T47D (cell line): ENCODE results near the gene NUMA1.

Experiments used
- DNase-seq, 2 experiments: peaks; one replicate each; pipeline versions ENCODE4 v3.0.0 to v3.0.0-alpha.2; 2011 to 2012; ENCODE audit warnings: low read depth in 1 of 2, low spot score in 1 of 2
- JUND ChIP-seq: IDR thresholded peaks from 2 replicates; pipeline ENCODE4 v1.6.1; 2012; ENCODE audit warnings: low read depth
- in situ Hi-C: cut with HindIII; loops from 2 replicates; pipeline ENCODE4 v1.10.0; 2016; ENCODE audit warnings: low sequenced_read_pairs, low pct_unique_long_range_greater_than_20kb

NUMA1 gene

DNA sequence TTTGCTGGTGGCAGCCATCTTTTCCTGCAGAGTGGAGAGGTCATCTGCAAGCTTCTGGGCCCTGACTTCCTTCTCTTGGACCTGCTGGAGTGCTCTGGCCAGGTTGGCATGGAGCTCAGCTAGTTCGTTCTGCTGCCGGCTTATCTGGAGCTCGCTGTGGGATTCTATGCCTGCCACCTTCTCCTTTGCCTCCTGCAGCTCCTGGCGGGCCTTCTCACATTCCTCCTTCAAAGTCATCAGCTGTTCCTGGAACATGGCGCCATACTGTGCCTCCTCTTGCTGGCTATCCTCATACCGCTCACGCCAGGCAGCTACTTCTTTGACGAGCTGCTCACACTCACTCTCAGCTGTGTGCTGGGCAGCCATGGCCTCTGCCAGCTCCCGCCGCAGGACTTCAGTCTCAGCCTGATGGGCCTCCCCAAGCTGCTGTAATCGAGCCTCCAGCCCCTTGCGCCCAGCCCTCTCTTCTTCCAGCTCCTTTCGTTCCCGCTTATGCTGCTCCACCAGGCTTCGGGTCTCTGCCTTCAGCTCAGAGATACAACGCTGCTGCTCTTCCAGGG lies 65.5 kb downstream of the NUMA1 start:
- no peak for TF ChIP-seq JUND
- no peak for DNase-seq
- in situ Hi-C loops = no loop called here

DNA sequence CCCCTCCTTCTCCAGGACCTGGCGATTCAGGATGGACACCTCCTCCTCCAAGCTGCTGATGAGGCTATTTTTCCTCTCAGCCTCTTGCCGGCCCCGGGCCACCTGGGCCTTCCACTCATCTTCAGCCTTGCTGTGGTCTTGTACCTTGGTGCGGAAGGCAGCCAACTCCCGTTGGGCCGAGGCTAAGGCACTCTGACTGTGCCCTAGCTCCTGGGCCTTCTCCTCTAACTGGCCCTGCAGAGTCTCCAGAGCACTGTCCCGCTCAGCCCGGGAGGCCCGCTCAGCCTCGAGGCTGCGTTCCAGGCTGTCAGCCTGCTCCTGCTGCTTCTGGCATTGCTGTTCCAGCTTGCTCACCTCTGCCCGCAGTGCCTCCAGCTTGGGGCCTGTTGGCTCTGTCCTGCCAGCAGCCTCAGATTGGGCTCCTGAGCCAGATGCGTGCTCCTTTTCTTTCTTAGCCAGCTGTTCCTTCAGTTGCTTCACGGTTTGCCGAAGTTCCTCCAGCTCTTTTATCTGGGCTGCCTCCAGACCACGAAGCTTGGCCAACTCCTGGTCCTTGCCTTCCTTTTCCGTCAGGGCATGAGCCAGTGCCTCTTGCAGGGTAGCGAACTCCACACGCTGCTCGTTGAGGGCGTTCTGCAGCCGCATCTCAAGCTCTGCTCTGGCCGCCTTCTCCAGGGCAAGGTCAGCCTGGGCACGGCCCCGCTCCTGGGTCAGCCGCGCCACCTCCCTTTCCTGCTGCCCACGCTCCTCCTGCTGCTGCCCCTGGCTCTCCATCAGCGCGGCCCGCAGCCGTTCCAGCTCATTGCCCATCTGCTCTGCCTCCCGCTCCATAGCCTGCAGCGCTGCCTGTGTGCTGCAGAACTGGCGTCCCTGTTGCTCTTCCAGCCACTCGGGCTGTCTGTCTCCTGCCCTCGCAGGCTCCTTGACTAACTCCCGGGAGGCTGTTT lies 66.3 kb downstream of the NUMA1 start:
- DNase-seq = no peak
- TF ChIP-seq JUND = no peak
- in situ Hi-C loops = no loop called here

DNA sequence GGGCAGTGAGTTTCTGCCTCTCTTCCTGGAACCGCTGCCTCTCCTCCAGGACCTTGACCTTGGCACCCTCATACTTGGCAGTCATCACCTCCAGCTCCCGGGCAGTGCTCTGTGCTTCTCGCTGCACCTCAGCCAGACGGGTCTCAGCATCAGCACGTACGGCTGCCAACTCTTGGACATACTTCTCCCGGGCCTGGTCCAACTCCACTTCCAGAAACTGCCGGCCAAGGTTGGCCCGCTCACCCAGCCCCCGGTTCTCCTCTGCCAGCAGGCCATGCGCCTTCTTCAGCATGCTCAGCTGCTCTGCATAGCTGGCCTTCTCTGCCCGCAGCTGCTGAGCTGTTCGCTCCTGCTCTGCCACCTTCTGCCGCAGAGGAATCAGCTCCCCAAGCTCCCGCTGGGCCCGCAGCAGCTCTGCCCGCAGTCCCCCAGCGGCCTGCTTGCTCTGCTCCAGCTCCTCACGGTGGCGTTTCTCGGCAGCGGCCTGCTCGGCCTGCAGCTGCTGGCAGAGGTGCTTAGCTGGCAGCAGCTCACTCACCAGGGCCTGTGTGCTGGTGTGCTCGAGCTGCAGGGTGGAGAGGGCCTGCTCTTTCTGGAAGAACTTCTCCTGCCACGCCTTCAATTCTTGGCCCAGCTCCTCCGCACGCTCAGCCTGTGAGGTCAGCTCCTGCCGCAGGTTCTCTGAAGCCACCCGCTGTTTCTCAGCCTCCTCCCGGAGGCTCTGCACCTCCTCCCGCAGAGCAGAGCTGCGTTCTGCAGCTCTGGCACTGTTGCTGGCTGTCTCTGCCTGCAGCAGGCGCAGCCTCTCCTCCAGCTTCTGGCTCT lies 67.2 kb downstream of the NUMA1 start:
- TF ChIP-seq JUND = no peak
- in situ Hi-C loops = no loop called here
- DNase-seq = no peak

DNA sequence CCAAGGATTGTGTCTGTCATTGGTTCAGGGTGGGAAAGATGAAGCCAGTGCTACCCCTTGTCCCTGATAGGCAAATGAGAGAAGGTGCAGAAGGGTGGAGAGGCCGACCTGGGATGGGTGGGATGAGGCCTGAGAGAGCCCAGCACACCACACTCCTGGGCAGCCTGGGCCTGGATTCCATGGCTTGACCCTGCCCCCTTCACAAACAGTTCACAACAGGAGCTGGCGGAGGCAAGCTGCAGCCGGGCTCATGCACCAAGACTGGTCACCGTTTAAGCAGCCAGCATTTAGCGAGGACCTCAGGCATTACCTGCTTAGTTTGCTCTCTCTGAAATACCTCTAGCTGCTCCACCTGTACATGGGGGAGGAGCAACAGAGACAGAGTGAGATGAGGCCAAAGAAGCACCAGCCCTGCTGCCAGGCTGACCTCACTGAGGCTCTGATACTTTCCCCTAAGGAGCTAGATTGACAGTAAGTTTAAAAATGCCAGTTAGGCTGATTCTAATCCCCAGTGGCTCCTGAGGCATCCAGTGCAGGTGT lies 68.2 kb downstream of the NUMA1 start:
- no peak for TF ChIP-seq JUND
- DNase-seq = no peak
- in situ Hi-C loops = no loop called here

DNA sequence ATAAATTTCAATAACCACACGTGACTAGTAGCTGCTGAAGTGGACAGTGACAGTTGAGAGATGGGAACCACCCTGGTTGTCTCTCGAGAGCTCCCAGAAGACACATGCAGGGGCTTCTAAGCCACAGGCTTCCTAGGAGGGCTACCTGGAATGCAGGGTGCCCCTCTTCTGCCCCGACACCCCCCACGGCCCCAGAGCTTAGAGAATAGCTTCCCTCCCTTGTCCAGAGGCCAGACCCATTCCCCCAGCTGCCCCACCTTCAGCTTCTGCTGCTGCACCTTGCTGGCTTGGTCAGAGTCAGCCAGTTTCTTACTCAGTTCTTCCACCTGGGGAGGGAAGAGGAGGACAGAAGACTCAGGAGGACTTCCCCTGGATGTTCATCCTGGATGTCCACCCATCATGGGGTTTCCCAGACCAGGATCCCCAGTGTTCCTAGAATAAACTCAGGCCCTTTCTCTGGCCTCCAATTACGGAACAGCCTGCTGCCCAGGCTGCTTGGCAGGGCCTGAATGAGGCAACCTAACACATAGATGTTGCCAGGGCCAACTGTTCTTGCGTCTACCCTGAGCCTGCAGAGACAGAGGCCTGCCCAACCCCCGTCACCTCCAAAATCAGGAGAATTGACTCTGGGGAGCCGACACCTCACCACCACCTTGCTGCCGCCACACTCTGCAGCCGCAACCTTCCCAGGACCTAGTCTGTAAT lies 69.7 kb downstream of the NUMA1 start:
- TF ChIP-seq JUND = no peak
- in situ Hi-C loops = no loop called here
- no peak for DNase-seq

DNA sequence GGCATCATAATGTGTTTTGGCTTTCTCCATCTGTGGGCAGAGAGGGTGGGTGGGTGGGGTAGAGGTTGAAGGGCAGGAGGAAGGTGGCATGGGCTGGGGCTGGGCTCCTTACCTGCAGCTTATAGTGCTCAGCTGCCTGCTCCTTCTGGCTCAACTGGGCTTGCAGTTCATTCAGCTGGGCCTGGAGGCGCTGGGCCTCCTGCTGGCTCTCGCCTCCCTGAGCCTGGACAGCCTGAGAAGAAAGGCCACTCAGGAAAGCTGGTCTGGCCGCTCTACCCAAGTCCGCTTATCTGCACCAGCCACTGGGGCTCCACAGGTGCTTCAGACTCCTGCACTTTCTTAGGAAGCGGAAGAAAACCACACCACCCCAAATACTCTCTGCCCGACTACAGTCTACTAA lies 71.2 kb downstream of the NUMA1 start:
- TF ChIP-seq JUND = no peak
- in situ Hi-C loops = no loop called here
- no peak for DNase-seq

DNA sequence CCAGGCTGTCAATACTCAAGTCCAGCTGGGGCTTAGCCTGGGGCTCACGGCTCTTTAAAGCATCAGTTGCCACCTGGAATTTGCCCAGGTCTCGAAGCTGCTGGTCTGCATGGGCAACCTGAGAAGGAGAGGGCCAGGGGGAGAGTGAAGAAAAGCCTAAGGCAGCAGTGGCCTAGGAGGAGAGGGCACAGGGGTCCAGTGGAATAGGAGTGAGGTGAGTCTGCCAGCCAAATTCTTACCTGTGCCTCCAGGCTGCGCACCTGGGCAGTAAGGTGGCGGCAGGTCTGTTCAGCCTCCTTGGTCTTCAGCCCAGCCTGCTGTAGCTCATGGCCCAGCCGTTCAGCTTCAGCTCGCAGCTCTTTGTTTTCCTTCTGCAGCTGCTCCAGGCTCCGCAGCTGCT lies 71.6 kb downstream of the NUMA1 start:
- DNase-seq = no peak
- in situ Hi-C loops = no loop called here
- TF ChIP-seq JUND = no peak

- in situ Hi-C loops = no loop called here
- no peak for TF ChIP-seq JUND
- DNase-seq = no peak
Observed at GRCh38 chr11:72007587-72007986, 72.8 kb downstream of the NUMA1 start.

GRCh38 chr11:72007089-72007476 lies 73.3 kb downstream of the NUMA1 start:
- DNase-seq = no peak
- no peak for TF ChIP-seq JUND
- in situ Hi-C loops = no loop called here

DNA sequence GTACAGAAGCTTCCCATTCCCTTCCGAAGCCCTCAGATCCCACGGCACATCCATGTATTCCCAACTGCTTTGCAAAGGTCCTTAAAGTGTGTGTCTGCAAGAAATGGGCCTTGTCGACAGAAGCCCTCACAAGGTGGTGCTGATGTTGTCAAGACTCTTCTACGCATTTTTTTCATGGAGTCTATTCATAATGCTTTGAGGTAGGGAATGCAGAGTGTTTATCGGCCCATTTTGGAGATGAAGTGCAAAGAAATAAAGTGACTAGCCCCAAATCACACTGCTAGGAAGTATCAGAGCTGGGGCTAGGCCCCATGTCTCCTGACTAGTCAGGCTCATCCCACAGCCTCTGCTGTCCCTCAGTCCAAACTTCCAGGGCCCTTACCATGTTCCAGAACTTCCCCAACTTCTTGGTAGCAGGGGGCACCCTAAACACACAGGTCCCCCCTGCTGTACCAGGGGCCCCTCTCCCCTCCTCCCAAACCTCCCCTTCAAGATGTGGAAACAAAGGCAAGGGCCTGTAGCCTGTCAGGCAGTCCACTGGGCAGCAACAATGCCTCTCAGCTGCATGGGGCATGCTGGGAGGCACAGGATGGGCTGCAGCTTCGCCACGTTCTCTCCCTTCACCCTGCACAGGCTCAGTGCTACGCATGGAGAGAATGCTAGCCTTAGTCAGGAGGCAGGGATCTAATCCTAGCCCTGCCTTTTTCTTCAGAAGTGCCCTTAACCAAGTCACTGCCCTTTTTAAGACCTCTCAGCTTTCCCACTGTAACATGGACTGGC lies 73.8 kb downstream of the NUMA1 start:
- no peak for TF ChIP-seq JUND
- no peak for DNase-seq
- in situ Hi-C loops = no loop called here

GRCh38 chr11:72005347-72006260 lies 74.7 kb downstream of the NUMA1 start:
- in situ Hi-C loops = no loop called here
- no peak for TF ChIP-seq JUND
- DNase-seq = no peak
